Measurements from ENCODE around the gene KHNYN.
"Not testable (repeated sequence)": the region's sequence is repeated elsewhere in the genome, so short reads cannot be mapped to it uniquely, and the experiment has no call there.

The KHNYN gene

DNA sequence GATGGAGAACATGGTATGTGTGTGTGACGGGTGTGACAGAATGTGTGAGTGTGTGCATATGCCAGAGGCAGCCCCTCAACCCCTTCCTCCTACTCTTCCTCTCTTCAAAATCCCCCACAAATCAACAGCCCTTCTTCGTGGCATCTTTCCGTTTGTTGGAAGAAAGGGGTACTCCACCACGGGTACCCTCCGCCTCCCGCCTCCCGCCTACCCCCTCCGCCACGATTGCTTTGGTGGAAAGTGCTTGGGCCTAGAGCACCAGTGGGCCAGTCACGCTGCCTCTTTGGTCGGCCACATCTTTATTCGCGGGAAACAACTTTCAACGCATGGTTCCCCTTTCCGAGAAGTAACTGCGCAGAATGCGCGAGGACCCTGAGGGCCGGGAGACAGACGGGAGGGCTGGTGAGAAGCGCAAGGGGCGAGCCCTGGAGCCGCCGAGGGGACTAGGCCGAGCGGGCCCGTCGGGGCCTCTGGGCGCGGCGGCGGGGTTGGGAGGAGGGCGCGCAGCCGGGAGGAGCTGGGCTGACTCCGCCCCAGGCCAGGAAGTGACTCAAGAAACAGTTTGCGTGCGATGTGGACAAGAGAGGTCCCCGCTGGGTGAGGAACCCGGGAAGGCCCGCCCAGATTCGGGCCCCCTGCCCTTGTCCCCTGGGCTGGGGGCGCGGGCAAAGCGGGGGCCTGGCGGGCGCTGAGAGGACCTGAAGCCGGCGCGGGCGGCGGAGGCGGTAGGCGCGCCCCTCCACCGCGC is at the start of gene KHNYN, which contains the start of gene CBLN3:
Gene KHNYN, plus strand, starts transcription at position 560 of the 748 bp plus-strand sequence. CDS start 777 bp downstream, outside the sequence.
Gene CBLN3, minus strand, starts transcription at position 274 of the 748 bp plus-strand sequence. CDS start 614 bp downstream, outside the sequence.
- peak; percentile 91 for DNase-seq (ENCODE audit: low spot score)

DNA sequence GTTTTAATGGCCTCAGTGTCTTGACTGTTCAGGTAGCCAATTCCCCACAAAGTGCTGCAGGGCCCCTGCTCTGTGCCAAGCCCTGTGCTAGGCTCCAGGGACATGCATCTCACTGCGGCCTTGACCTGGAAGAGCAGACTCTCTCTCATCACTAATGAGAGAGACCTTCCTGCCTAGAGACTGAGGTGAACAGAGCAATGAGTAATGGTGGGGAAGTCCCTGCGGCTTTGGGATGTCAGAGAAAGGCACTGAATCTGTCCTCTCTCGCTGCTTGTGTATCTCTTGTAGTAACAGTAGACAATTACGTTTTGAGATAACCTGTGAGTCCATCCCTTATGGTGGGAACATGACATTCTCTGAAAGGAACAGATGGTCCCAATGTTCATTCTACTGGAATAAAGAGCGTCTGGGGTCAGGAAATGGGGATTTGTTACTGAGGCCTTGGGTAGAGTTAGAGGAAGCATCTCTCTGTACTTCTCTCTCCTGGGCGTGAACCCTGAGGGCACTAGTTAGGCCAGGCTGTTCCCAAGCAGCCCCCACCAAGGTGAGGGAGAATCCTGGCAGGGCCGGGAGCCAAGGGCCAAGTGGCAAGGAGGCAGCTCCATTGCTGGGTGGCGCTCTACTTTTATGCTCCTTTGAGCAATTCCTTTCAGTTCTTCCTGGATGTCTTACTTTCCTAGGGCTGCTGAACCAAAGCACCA is 48.2 kb upstream of the KHNYN start:
- no peak for DNase-seq (ENCODE audit: low spot score)

DNA sequence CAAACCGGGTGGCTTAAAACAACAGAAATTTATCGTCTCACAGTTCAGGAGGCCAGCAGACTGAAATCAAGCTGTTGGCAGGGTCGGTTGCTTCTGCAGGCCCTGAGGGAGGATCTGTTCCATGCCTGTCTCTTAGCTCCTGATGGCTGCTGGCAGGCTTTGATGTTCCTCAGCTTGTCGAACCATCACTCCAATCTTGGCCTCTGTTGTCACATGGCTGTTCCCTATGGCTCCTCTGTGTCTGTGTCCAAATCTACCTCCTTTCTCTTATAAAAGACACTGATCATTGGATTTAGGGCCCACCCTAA is 47.7 kb upstream of the KHNYN start:
- DNase-seq (ENCODE audit: low spot score) = no peak

DNA sequence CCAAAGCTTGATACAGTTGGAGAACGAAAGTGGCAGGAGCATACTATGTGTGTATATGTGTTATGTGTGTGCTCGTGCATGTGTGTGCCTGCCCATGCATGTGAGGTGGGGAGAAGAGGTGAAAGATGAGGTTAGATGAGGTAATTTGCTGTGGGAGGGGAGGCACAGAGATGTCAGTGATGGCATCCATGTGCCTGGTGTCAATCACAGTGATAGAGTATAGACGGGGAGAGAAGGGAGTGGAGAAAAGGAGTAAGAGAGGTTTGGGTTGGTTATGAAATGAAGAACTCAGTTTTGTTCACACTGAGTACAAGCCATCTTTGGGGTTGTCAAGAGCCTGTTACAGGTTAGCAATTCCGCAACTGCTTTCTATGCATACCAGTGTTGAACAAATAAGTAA is 45.6 kb upstream of the KHNYN start:
- DNase-seq (ENCODE audit: low spot score) = no peak

DNA sequence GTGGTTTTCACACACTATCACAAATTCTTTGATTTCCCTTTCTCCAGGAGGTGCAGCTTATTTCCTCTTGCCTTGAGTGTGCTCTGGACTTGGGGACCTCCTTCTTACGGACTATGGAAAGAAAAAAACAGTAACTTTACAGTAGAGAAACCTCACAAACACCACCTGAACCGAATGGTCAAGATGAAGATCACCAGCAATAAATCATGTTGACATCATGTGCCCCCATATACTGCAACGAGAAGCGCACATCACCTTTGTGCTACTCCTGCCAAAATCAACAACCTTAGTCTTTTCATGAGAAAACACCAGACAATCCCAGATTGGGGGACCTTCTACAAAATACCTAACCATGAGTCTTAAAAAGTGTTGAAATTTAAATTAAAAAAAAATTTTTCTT is 44.2 kb upstream of the KHNYN start:
- DNase-seq (ENCODE audit: low spot score) = no peak

DNA sequence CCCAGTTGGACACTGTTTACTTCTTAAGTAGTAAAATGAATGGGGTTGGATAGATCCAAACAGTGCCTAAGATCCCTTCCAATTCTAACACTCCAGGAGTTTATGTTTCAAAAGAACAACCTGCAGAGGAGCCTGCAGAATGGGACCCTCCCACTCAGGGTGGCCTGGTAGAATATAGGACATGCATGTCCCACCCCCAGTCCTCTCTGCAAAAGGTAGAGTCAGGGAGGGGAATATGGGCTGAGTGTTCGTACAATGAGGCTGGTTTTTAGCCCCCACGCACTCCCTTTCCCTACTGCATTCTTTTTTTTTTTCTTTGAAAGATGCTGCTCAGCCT is 42.8 kb upstream of the KHNYN start:
- no peak for DNase-seq (ENCODE audit: low spot score)

DNA sequence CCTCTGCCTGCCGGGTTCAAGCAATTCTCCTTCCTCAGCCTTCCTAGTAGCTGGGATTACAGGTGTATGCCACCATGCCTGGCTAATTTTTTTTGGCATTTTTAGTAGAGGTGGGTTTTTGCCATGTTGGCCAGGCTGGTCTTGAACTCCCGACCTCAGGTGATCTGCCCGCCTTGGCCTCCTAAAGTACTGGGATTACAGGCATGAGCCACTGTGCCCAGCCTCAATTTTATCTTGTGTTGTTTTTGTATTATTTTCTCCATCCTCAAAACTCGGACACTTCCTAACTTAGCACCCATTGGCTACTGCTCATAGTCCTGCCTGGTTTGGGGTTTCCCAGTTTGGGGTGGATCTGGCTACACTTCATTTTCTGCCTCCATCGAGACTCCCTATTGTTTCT is 42.2 kb upstream of the KHNYN start:
- not testable (repeated sequence) for DNase-seq (ENCODE audit: low spot score)

DNA sequence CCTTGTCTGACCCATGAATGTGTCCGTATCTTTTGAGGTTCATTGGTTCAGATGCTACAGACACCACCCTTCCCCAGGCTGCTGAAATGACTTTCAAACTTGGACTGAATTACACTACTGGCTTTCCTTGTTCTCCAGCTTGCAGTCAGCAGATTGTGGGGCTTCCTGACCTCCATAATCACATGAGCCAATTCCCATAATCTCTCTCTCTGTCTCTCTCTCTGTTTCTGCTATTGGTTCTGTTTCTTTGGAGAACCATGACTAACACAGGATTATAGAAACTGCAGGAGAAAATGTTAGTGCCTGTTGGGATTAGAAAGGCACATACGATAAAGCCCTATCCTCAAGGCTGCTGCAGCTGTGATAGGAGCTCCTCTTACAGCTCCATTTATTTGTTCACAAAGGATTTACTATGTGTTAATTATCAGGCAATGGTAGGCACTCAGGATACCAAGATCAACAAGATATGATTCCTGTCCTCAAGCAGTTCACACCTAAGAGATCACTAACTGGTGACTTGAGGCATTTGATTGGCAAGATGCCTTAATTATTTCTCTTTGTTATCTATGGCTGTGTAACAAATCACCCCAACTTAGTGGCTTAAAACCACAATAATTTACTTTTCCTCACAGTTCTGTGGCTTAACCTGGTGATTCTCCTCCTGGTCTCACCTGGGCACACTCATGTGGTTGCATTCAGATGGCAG is 41.1 kb upstream of the KHNYN start:
- DNase-seq (ENCODE audit: low spot score) = no peak

DNA sequence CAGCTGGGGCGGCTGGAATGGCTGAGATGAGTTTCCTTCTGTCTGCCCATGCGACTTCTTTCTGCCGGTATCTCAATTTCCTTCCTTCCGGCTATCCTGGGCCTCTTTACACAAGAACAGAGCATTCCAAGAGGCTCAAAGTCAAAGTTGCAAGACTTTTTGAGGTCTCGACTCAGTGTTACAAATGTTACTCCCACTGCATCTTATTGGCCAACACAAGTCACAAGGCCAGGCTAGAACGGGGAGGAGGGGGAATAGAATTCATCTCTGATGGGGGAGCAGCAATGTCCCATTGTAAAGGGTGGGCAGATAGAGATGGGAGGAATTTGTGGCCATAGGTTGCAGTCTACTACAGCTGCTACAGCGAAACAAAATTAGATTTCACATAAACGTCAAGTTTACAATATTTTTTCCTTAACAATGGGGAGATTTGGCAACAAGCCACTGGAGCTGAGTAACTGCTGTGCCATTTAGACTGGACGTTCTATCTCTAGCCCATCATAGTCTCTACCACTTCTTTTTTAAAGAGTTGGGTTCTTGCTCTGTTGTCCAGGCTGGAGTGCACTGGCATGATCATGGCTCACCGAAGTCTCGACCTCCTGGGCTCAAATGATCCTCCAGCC is 40.4 kb upstream of the KHNYN start:
- no peak for DNase-seq (ENCODE audit: low spot score)

DNA sequence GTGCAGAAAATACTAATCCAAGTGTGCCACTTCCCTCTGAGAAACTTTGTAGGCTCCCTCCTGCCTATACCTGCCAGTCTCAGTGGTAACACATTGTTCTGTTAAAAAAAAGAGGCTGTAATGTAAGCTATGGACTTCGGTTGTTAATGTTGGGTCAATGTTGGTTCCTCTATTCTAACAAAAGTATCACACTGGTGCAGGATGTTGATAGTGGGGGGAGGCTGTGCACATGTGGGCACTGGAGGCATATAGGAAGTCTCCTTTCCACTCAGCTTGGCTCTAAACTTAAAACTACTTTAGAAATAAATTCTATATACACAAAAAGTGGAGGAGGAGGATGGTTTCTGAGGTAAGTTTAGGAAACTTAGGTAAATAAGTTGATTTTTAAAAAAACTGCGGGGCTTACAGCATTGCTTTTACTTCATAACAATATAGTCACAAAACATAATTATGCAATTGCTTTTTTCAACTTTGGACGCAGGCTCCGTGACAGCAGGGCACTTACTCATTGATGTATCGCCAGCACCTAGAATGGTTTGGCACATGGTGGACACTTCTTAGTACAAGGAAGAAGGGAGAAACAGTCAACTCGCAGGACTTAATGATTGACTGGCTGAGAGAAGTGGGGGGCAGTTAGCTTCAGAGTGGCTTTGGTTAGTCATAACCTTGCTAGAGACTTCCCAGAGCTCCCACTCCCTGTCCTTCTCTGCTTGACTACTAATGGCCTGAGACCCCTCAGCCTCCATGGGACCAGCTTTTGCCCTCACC is 38.9 kb upstream of the KHNYN start:
- no peak for DNase-seq (ENCODE audit: low spot score)

DNA sequence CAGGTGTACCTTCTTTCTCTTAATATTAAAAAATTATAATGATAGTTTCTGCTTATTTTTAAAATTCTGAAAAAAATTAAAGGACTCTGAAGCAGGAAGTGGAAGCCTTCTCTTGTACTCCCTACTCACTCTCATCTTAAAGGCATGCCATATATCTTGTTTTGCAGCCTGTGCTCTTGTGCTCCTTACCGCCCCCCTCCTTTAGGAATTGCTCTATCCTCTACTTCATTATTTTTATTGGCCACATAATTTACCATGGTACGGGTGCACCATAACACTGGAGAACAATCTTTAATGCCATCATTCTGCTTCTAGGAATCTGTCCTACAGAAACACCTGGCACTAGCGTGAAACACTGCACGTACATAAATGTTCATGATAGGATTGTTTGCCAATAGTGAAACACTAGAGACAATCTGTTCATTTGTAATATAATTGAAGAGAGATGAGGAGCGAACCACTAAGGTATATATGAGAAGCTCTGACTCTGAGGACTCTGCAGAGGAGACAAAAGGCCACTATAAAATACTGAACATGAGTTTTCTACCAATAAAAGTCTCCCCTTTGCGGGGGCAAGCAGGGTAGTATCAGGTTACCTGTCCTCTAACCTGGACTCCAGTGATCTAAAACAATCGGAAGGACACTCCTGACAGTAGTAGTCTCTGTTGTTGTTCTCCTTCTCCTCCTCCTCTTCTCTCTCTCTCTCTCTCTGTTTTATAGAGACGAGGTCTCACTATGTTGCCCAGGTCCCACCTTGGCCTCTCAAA is 37.2 kb upstream of the KHNYN start:
- no peak for DNase-seq (ENCODE audit: low spot score)

DNA sequence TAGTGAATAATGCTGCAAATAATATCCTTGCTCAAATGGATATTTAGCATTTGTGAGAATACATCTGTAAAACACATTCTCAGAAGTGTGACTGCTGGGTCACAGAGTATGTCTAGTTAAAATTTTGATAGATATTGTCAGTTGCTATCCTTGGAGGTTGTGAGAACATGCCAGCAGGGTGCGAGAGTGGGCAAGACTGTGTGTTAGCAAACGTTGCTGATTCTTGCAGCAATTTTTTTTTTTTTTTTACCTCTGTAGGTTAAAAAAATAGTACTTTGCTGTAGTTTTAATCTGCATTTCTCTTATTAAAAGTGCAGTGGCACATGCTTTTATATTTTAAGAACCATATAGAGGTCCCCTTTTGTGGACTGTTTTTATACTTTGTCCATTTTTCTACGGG is 35.5 kb upstream of the KHNYN start:
- DNase-seq (ENCODE audit: low spot score) = no peak

DNA sequence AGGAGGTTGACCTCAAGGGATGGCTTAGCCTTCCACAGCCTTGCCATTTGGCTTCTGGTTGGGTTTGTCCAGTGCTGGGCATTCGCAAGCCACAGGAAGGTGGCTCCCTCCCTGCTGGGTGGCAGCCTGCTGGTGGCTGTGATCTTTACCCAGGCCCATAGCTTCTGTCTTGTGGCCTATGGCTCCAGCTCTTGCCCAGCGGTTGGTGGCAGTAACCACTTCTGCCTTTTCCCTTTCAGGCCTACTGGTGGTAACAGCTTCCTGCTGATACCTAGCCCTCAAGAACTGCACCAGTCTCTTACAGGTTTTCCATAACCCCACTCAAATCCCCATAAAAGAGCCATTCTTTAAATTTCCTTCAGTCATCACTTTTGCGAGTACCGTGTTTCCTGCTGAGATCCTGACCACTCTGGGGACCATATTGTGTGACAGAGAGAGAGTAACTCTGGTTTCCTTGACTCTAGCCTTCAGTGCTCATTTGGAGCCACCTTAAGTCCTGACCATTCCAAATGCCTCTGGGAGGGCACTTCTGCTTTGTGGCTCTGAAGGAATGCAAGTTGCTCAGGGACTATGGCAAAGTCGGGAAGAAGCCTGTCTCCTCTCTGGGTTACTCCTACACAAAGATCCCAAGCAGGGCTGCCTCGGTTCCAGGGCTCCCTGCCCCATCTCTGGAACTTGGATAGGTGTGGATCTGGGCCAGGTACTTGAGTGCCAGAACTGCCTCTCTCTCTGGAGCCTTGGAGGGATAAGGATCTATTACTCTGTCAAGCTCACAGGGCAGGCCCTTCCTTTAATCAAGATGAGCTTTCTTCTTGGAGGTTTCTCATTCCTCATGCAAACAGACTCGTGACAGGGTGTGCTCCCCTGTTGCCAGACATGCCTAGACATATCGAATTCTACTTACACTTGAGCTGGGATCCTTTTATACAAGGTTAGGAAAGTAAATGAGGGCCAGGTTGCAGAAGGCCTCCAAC is 33.9 kb upstream of the KHNYN start:
- DNase-seq (ENCODE audit: low spot score) = peak; percentile 21

DNA sequence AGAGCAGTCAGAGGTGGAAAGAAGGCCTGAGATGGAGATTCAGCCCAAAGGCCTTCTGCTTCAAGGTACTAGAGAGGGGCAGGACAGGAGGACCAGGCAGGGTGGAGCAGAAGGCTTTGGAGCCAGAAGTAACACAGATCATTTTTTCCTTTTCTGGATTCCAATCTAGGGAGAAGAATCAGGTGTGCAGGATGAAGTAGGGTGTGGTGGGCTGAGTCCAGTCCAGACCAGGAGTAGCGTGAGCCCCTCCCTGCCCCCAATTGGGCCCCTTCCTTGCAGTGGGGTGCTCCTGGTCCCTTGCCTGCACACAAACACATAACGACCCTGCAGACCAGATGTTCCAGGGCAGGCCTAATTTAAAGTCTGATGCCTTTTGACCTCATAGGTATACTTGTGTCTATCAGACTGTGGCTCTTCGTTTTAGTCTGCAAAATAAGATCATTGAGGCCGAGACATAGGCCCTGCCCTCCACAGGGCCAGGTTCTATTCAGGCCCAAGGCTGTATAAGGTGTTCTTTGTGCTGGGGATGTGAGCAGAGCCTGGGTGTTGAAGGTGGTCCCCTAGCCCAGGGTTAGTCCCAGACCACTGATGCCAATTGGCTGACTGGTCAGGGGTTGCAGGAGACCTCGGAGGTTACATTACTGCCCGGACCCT is 32.0 kb upstream of the KHNYN start:
- no peak for DNase-seq (ENCODE audit: low spot score)

DNA sequence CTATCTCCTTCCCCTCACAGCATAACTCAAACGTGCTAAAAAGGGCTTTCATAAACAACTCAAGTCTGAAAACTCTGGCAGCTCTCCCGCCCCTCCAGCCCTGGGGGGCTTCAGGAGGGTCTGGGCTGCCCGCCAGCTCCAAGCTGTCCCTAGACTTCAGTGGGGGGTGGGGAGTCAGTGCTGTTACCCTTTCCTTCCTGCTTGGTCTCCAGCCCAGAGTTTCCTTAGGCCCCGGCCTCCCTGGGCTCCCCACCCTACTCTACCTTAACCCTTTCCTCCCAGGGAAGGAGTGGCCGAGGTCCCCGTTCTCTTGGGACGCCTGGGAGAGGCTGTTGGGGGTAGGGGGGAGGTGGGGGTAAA is 31.5 kb upstream of the KHNYN start:
- DNase-seq (ENCODE audit: low spot score) = no peak

DNA sequence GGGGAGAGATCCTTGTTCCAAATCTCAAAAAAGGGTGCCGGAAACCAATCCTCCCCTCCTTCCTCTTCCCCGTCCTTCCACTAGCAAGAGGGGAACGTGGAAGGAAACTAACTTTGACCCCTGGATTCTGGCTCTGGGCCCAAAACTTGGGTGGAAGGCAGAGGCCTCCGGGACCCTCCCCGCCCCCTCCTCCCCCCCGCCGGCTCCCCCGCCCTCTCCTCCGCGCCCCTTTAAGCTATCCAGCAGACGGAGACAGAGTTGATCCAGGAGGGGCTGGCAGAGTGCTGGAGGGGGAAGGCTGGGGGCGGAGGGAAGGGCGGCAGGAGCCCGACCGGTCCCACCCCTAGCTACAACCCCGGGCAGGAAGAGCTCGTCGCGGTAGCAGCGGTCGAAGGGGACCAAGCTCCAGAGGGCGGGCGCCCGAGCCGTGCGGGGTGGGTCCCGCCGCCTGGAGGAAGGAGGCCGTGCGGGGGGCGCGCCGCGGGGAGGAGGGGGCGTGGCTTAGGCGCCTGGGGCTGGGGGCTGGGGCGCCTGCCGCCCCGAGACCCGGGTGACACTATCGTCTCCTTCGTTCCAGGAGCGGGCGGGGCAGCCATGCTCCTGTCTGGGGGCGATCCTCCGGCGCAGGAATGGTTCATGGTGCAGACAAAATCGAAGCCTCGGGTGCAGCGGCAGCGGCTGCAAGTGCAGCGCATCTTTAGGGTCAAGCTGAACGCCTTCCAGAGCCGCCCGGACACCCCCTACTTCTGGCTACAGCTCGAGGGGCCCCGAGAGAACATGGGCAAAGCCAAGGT is 30.9 kb upstream of the KHNYN start, which contains the start of gene NYNRIN:
Gene NYNRIN, plus strand, starts transcription at position 351 of the 794 bp plus-strand sequence. Its CDS starts 244 bp downstream, at position 595.
- DNase-seq (ENCODE audit: low spot score) = peak; percentile 32

DNA sequence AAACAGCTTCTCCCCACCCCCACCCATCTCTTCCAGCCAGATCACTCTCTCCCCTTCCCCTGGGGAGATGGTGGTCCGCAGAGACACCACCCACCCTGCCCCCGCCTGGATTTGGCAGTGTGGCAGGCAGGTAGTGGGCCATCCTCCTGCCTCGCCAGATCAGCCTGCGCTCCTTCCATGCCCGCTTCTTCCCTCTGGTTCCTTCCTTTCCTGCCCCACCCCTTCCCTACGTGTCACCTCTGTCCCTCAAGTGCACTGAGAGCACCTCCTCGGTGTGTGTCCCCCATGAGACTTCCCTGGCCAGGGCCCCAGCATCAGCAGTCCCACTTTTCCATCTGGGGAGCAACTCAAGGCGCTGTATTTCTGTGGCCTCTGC is 30.3 kb upstream of the KHNYN start:
- DNase-seq (ENCODE audit: low spot score) = no peak

DNA sequence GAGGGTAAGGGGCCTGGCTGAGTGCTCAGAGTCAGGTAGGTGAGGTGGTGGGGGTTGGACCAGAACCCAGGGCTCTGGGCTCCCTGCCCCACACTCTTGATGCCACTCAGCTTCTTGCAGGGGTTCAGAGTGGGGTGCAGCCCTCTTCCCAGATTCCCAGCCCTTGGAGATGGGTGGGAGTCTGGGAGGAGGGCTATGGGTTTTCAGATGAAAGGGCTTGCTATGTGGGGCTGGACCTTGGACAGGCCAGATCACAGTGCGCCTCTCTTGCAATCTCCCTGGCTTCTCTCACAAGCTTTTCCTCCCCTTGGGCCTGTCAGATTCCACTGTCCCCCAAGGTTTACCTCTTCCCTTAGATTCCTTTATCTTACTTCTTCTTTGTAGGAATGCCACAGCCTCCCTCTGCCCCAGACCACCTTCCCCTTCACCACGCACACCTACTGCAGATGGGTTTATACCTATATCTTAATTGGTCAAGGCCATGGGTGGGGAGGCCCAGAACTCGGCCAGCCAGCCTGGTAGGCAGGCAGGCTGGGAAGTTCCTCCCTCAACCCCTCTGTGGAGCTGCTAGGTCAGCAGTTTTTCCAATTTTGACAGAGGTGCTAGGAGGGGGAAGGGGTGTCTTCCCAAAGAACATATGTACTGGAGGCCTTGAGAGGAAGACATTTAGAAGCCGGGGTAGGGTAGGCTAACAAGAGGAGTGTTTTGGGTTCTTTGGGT is 29.6 kb upstream of the KHNYN start:
- no peak for DNase-seq (ENCODE audit: low spot score)
